Measurements from ENCODE around the gene INCA1. TPM values are rescaled to one million over a fixed set of nuclear protein-coding genes. Genes with fewer than 3 reads are reported as not detected.

INCA1 gene
- total and polyA plus RNA-seq, 2 of the 13 experiments (the other 11 are each of a cell fraction or from before 2014, with no cell fraction given): 0.93 to 2.6 TPM

GRCh38 chr17:4997302-4998026 is at the start of gene INCA1, which contains the start of gene KIF1C (continued):
- TF ChIP-seq ZNF343 (CRISPR knock-in tag; IDR thresholded peaks at IDR 0.05): 0 out of 2 replicates have a peak, but pooled peaks have one; percentile 41
- TF ChIP-seq TAF1 (CRISPR knock-in tag; IDR thresholded peaks at IDR 0.05): peak; percentile 65
- no peak for TF ChIP-seq ZNF138 (CRISPR knock-in tag; IDR thresholded peaks at IDR 0.05; ENCODE audit: low read depth)
- peak; percentile 67 for TF ChIP-seq MAZ (IDR thresholded peaks at IDR 0.05; ENCODE audit: borderline replicate concordance, low read depth, low read length)
- TF ChIP-seq MAZ (CRISPR knock-in tag; IDR thresholded peaks at IDR 0.05; ENCODE audit: low read depth): peak; percentile 66
- TF ChIP-seq KDM1A (CRISPR knock-in tag; IDR thresholded peaks at IDR 0.05): no peak
- TF ChIP-seq PRPF4 (IDR thresholded peaks at IDR 0.05; ENCODE audit: low read depth, low read length, poor library complexity, severe bottlenecking): no peak
- TF ChIP-seq ZNF580 (CRISPR knock-in tag; IDR thresholded peaks at IDR 0.05; ENCODE audit: borderline replicate concordance, low read depth): peak; percentile 14; the same call in 1 of the 2 replicates
- TF ChIP-seq ZFX (CRISPR knock-in tag; IDR thresholded peaks at IDR 0.05; ENCODE audit: low read depth): peak; percentile 83
- peak; percentile 77; the same call in 1 of the 2 replicates for TF ChIP-seq ZNF782 (CRISPR knock-in tag; IDR thresholded peaks at IDR 0.05; ENCODE audit: borderline replicate concordance)
- TF ChIP-seq MTF1 (CRISPR knock-in tag; IDR thresholded peaks at IDR 0.05): 0 out of 2 replicates have a peak, but pooled peaks have one; percentile 57
- TF ChIP-seq TMF1 (CRISPR knock-in tag; IDR thresholded peaks at IDR 0.05; ENCODE audit: low read depth): peak; percentile 56; the same call in 1 of the 2 replicates
- no peak for TF ChIP-seq ZNF781 (CRISPR knock-in tag; IDR thresholded peaks at IDR 0.05; ENCODE audit: borderline replicate concordance, not compliant biosample characterization)
- TF ChIP-seq GMEB1 (CRISPR knock-in tag; IDR thresholded peaks at IDR 0.05; ENCODE audit: borderline replicate concordance): peak; percentile 63; the same call in 1 of the 2 replicates
- TF ChIP-seq ZNF678 (CRISPR knock-in tag; IDR thresholded peaks at IDR 0.05): 0 out of 2 replicates have a peak, but pooled peaks have one; percentile 33
- TF ChIP-seq NFE2L1 (CRISPR knock-in tag; IDR thresholded peaks at IDR 0.05; ENCODE audit: borderline replicate concordance): no peak
- TF ChIP-seq ZNF512B (CRISPR knock-in tag; IDR thresholded peaks at IDR 0.05; ENCODE audit: borderline replicate concordance): no peak
- peak; percentile 78; the same call in 1 of the 2 replicates for TF ChIP-seq ZNF33B (CRISPR knock-in tag; IDR thresholded peaks at IDR 0.05)
- TF ChIP-seq SOX6 (IDR thresholded peaks at IDR 0.05): no peak
- no peak for TF ChIP-seq SOX6 (CRISPR knock-in tag; IDR thresholded peaks at IDR 0.05)
- 0 out of 2 replicates have a peak, but pooled peaks have one; percentile 66 for TF ChIP-seq ZNF850 (CRISPR knock-in tag; conservative IDR thresholded peaks at IDR 0.05)
- no peak for TF ChIP-seq MTA1 (CRISPR knock-in tag; IDR thresholded peaks at IDR 0.05; ENCODE audit: borderline replicate concordance)
- TF ChIP-seq CHD4 (IDR thresholded peaks at IDR 0.05; ENCODE audit: borderline replicate concordance, low read length): no peak
- TF ChIP-seq RFX1 (IDR thresholded peaks at IDR 0.05): no peak

Data from HepG2 (cell line).